Liver (tissue), 9 donors: Measurements from ENCODE around the gene ZSCAN25. TPM values are rescaled to one million over a fixed set of nuclear protein-coding genes. Genes with fewer than 3 reads are reported as not detected.

ENCODE experiments used
- DNase-seq: peaks from one replicate; pipeline ENCODE4 v3.0.0-alpha.2; 2017; ENCODE audit warnings: low spot score
- H3K27ac ChIP-seq, 2 donors: one replicate each; pipeline ENCODE4 v1.7.0; 2013; ENCODE audit warnings: inconsistent platforms in 2 of 2, low read length in 2 of 2, control low read depth in 1 of 2, low read depth in 1 of 2, mild to moderate bottlenecking in 1 of 2
- H3K27me3 ChIP-seq, 4 donors: one replicate each; pipeline versions ENCODE4 v1.6.1 to v1.7.0; 2013; ENCODE audit warnings: low read length in 3 of 4, inconsistent platforms in 1 of 4, mild to moderate bottlenecking in 1 of 4, moderate library complexity in 1 of 4; ENCODE audit not compliant: control insufficient read depth in 4 of 4, insufficient read depth in 4 of 4
- H3K36me3 ChIP-seq, 4 donors: one replicate each; pipeline versions ENCODE4 v1.6.1 to v1.7.0; 2013; ENCODE audit warnings: low read length in 3 of 4, mild to moderate bottlenecking in 3 of 4, low read depth in 1 of 4, moderate library complexity in 1 of 4; ENCODE audit not compliant: control insufficient read depth in 4 of 4, insufficient read depth in 3 of 4
- H3K4me1 ChIP-seq, 4 donors: one replicate each; pipeline versions ENCODE4 v1.6.1 to v1.7.0; 2013; ENCODE audit warnings: low read length in 3 of 4, mild to moderate bottlenecking in 3 of 4, moderate library complexity in 1 of 4; ENCODE audit not compliant: control insufficient read depth in 4 of 4, insufficient read depth in 4 of 4
- H3K4me3 ChIP-seq, 3 donors: one replicate each; pipeline versions ENCODE4 v1.6.1 to v1.7.0; 2013; ENCODE audit warnings: low read length in 3 of 3, control low read depth in 1 of 3, low read depth in 1 of 3, mild to moderate bottlenecking in 1 of 3
- H3K9ac ChIP-seq, 2 donors: one replicate each; pipeline ENCODE4 v1.7.0; 2013; ENCODE audit warnings: low read length in 2 of 2, mild to moderate bottlenecking in 2 of 2, moderate library complexity in 2 of 2, control low read depth in 1 of 2, low read depth in 1 of 2
- H3K9me3 ChIP-seq, 4 donors: one replicate each; pipeline versions ENCODE4 v1.6.1 to v1.7.0; 2013; ENCODE audit warnings: low read length in 3 of 4; ENCODE audit not compliant: control insufficient read depth in 4 of 4
- EGR1 ChIP-seq, 2 donors: IDR thresholded peaks; 2 replicates each; pipeline ENCODE4 v1.6.1; 2016 to 2018; ENCODE audit warnings: antibody characterized with exemption in 2 of 2, low read depth in 2 of 2
- FOXA1 ChIP-seq: IDR thresholded peaks from 2 replicates; pipeline ENCODE4 v1.6.1; 2016; ENCODE audit warnings: antibody characterized with exemption
- FOXA2 ChIP-seq: IDR thresholded peaks from 2 replicates; pipeline ENCODE4 v1.6.1; 2016; ENCODE audit warnings: antibody characterized with exemption
- GABPA ChIP-seq, 2 donors: IDR thresholded peaks in 1 of 2; conservative IDR thresholded peaks in 1 of 2; 2 replicates each; pipeline ENCODE4 v1.6.1; 2016; ENCODE audit warnings: antibody characterized with exemption in 2 of 2, mild to moderate bottlenecking in 1 of 2, moderate library complexity in 1 of 2
- HNF4A ChIP-seq, 2 donors: conservative IDR thresholded peaks; 2 replicates each; pipeline ENCODE4 v1.6.1; 2016; ENCODE audit warnings: antibody characterized with exemption in 2 of 2, mild to moderate bottlenecking in 2 of 2
- HNF4G ChIP-seq: IDR thresholded peaks from 2 replicates; pipeline ENCODE4 v1.6.1; 2016; ENCODE audit warnings: antibody characterized with exemption
- JUND ChIP-seq, 2 donors: IDR thresholded peaks; 2 replicates each; pipeline ENCODE4 v1.6.1; 2016; ENCODE audit warnings: antibody characterized with exemption in 2 of 2
- NR2F2 ChIP-seq: IDR thresholded peaks from 2 replicates; pipeline ENCODE4 v1.6.1; 2016; ENCODE audit warnings: antibody characterized with exemption
- RAD21 ChIP-seq, 2 donors: IDR thresholded peaks; 2 replicates each; pipeline ENCODE4 v1.6.1; 2016; ENCODE audit warnings: antibody characterized with exemption in 2 of 2, mild to moderate bottlenecking in 2 of 2
- RXRA ChIP-seq, 2 donors: IDR thresholded peaks; 2 replicates each; pipeline ENCODE4 v1.6.1; 2017 to 2018; ENCODE audit warnings: antibody characterized with exemption in 2 of 2, mild to moderate bottlenecking in 1 of 2
- SP1 ChIP-seq: IDR thresholded peaks from 2 replicates; pipeline ENCODE4 v1.6.1; 2018; ENCODE audit warnings: antibody characterized with exemption, mild to moderate bottlenecking
- TAF1 ChIP-seq: conservative IDR thresholded peaks from 2 replicates; pipeline ENCODE4 v1.6.1; 2016; ENCODE audit warnings: antibody characterized with exemption, mild to moderate bottlenecking
- YY1 ChIP-seq: IDR thresholded peaks from 2 replicates; pipeline ENCODE4 v1.6.1; 2016; ENCODE audit warnings: antibody characterized with exemption, mild to moderate bottlenecking
- WGBS: extraction: QIAGEN DNeasy Blood & Tissue Kit; methylation state at CpG from one replicate; pipeline ENCODE4 v1.1.7; 2013; 5-methylcytosine and 5-hydroxymethylcytosine counted together
- polyA plus RNA-seq, 2 donors: library from polyadenylated mRNA; stranded (reverse) in 1 of 2; unstranded in 1 of 2; fragments of 200-250 nt in 1 of 2; fragments of >200 nt in 1 of 2; fragmentation: Nextera tagmentation in 1 of 2; extraction: Ambion mirVana in 1 of 2; gene quantifications; one replicate each; pipeline versions ENCODE4 v1.2.1 to v1.2.3, GENCODE V29; 2013 to 2015
- total RNA-seq, 2 donors: library from RNA; depleted of rRNA; stranded (reverse); fragments of >200 nt; gene quantifications; one replicate each; pipeline ENCODE4 v1.2.3, GENCODE V29; 2014
- TF ChIP-seq, protein P1 (sequence below): IDR thresholded peaks from 2 replicates; pipeline ENCODE4 v1.6.1; 2016; ENCODE audit warnings: antibody characterized with exemption
- TF ChIP-seq, protein P2 (sequence below): IDR thresholded peaks from 2 replicates; pipeline ENCODE4 v1.6.1; 2016; ENCODE audit warnings: antibody characterized with exemption
- TF ChIP-seq, protein P3 (sequence below): IDR thresholded peaks from 2 replicates; pipeline ENCODE4 v1.6.1; 2016; ENCODE audit warnings: antibody characterized with exemption, mild to moderate bottlenecking
- TF ChIP-seq, protein P4 (sequence below): IDR thresholded peaks from 2 replicates; pipeline ENCODE4 v1.6.1; 2016; ENCODE audit warnings: antibody characterized with exemption
- donor health status: healthy.
- donor health status: healthy.
- donor health status: healthy.
- donor health status: healthy.
- donor health status: healthy.

Gene ZSCAN25
- total and polyA plus RNA-seq, 4 donors, result 2.3 to 11.0 (median 5.9) TPM

DNA sequence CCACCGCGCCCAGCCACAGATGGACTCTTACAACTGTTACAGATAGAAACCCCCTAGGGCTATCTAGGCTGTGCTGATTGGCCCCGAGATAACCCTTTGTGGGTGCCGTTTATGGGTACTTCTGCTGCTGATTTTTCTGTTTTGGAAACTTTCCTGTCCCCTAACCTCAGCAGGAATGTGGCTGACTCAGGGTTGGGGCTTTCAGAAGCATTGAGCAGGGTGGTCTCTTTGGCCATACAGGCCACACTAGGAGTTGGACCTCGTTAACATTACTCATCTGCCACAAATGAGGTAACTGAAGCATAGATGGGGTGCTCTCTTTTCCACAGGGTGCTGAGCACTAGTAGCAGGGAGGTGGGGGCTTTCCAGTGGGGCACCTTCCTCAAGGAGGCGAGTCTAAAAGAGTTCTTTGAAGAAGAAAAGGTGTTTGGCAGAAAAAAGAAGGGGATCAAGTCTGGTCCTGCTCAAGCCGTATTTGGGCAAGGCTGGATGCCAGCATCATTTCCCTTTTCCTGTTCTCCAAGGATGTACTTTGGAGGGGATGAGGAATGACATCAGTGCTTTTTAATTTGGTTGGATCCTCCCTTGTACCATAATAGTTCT lies 6.4 kb downstream of the ZSCAN25 start (continued):
- TF ChIP-seq, protein P1, sequence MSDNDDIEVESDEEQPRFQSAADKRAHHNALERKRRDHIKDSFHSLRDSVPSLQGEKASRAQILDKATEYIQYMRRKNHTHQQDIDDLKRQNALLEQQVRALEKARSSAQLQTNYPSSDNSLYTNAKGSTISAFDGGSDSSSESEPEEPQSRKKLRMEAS, result no peak
- TF ChIP-seq, protein P2, sequence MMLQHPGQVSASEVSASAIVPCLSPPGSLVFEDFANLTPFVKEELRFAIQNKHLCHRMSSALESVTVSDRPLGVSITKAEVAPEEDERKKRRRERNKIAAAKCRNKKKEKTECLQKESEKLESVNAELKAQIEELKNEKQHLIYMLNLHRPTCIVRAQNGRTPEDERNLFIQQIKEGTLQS, result no peak
- TF ChIP-seq YY1 (no peak), RXRA (IDR thresholded peaks at IDR 0.05) (no peak), RAD21 (IDR thresholded peaks at IDR 0.05) (no peak), EGR1 (IDR thresholded peaks at IDR 0.05; ENCODE audit: low read depth in 2 of 2) (no peak), HNF4G (no peak), GABPA (IDR thresholded peaks at IDR 0.05 in 1 of 2, conservative IDR thresholded peaks at IDR 0.05 in 1 of 2) (no peak), HNF4A (conservative IDR thresholded peaks at IDR 0.05) (no peak), FOXA2 (no peak)

DNA sequence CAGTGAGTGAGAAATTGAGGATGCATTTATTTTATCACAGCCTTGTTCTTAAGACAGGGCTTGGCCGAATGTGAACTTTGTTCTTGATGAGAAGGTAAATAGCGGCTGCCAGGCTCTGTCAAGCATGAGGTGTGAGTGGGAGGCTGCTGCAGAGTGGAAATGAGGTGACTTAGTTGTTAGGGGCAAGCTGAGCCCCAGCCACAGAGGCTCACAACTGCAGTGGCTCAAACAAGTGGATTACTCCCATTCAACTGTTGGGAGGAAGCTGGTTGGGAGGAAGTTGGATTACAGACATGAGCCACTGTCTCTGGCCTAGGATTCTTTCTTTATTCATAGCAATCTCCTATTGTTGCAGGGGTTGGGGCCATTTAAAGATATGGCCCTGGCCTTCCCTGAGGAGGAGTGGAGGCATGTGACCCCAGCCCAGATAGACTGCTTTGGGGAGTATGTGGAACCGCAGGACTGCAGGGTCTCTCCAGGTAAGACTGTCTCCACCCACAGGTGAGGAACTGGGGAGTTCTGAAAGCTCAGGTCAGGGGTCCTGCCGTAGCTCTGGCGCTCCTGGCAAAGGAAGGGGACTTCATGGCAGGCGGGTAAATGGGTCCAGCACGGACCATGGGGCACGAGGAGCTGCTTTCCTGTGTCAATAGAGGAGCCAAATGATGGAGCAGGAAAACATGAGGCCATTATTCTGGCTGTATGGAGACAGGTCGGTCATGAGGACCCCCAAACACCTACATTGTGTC lies 7.1 kb downstream of the ZSCAN25 start:
- Histone ChIP-seq H3K9ac (no peak overlapping the region), H3K27ac (no peak overlapping the region), H3K36me3 (peaks cover 11 to 89% (median 75%) of the 10 kb centered on the region in 4 donors), H3K27me3 (no peaks in the 10 kb centered on the region), H3K4me3 (no peak overlapping the region), H3K9me3 (no peaks in the 10 kb centered on the region), H3K4me1 (no peaks in the 10 kb centered on the region)
- no peak for DNase-seq
- WGBS, result 87% methylated on average over 9 of the region's 9 CpGs
- TF ChIP-seq HNF4A (conservative IDR thresholded peaks at IDR 0.05), result no peak
- no peak for TF ChIP-seq SP1
- TF ChIP-seq, protein P1, result no peak
- no peak for TF ChIP-seq FOXA1
- TF ChIP-seq, protein P2, result no peak
- TF ChIP-seq GABPA (IDR thresholded peaks at IDR 0.05 in 1 of 2, conservative IDR thresholded peaks at IDR 0.05 in 1 of 2), result no peak
- no peak for TF ChIP-seq FOXA2
- TF ChIP-seq, protein P3, sequence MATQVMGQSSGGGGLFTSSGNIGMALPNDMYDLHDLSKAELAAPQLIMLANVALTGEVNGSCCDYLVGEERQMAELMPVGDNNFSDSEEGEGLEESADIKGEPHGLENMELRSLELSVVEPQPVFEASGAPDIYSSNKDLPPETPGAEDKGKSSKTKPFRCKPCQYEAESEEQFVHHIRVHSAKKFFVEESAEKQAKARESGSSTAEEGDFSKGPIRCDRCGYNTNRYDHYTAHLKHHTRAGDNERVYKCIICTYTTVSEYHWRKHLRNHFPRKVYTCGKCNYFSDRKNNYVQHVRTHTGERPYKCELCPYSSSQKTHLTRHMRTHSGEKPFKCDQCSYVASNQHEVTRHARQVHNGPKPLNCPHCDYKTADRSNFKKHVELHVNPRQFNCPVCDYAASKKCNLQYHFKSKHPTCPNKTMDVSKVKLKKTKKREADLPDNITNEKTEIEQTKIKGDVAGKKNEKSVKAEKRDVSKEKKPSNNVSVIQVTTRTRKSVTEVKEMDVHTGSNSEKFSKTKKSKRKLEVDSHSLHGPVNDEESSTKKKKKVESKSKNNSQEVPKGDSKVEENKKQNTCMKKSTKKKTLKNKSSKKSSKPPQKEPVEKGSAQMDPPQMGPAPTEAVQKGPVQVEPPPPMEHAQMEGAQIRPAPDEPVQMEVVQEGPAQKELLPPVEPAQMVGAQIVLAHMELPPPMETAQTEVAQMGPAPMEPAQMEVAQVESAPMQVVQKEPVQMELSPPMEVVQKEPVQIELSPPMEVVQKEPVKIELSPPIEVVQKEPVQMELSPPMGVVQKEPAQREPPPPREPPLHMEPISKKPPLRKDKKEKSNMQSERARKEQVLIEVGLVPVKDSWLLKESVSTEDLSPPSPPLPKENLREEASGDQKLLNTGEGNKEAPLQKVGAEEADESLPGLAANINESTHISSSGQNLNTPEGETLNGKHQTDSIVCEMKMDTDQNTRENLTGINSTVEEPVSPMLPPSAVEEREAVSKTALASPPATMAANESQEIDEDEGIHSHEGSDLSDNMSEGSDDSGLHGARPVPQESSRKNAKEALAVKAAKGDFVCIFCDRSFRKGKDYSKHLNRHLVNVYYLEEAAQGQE, result no peak

DNA sequence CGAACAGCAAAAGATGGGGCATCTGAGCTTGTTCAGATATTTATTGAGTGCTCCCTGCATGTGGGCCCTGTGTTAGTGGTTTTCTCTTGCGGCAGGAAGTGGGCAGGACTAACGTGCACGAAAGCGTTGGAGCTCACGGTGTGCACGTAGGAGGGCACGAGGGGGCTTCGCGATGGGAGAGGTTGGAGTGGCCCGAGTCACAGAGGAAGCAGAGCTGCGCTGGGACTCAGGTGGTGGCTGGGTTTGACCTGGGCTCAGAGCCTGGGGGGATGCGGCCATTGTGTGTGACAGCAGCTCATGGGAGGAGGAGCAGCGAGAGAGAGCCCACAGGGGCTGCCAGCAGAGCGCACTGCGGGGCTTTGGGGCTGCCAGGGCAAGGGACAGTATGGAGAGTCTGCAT lies 7.7 kb downstream of the ZSCAN25 start:
- H3K4me3 ChIP-seq, result no peak overlapping the region
- no peak overlapping the region for H3K9ac ChIP-seq
- no peaks in the 10 kb centered on the region for H3K9me3 ChIP-seq
- H3K36me3 ChIP-seq, result peaks cover 12 to 91% (median 76%) of the 10 kb centered on the region in 4 donors
- TF ChIP-seq, protein P1, result no peak
- TF ChIP-seq FOXA2, result no peak
- TF ChIP-seq HNF4G, result no peak
- no peak for TF ChIP-seq EGR1 (IDR thresholded peaks at IDR 0.05; ENCODE audit: low read depth in 2 of 2)
- no peak for TF ChIP-seq HNF4A (conservative IDR thresholded peaks at IDR 0.05)
- TF ChIP-seq SP1, result no peak
- no peak for TF ChIP-seq RXRA (IDR thresholded peaks at IDR 0.05)
- TF ChIP-seq YY1, result no peak
- no peak for TF ChIP-seq TAF1
- TF ChIP-seq FOXA1, result no peak
- TF ChIP-seq JUND (IDR thresholded peaks at IDR 0.05), result no peak
- TF ChIP-seq, protein P4, sequence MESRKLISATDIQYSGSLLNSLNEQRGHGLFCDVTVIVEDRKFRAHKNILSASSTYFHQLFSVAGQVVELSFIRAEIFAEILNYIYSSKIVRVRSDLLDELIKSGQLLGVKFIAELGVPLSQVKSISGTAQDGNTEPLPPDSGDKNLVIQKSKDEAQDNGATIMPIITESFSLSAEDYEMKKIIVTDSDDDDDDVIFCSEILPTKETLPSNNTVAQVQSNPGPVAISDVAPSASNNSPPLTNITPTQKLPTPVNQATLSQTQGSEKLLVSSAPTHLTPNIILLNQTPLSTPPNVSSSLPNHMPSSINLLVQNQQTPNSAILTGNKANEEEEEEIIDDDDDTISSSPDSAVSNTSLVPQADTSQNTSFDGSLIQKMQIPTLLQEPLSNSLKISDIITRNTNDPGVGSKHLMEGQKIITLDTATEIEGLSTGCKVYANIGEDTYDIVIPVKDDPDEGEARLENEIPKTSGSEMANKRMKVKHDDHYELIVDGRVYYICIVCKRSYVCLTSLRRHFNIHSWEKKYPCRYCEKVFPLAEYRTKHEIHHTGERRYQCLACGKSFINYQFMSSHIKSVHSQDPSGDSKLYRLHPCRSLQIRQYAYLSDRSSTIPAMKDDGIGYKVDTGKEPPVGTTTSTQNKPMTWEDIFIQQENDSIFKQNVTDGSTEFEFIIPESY, result no peak
- no peak for TF ChIP-seq NR2F2
- TF ChIP-seq, protein P2, result no peak
- TF ChIP-seq RAD21 (IDR thresholded peaks at IDR 0.05), result no peak
- TF ChIP-seq GABPA (IDR thresholded peaks at IDR 0.05 in 1 of 2, conservative IDR thresholded peaks at IDR 0.05 in 1 of 2), result no peak
- no peaks in the 10 kb centered on the region for H3K4me1 ChIP-seq
- no peak for DNase-seq
- no peaks in the 10 kb centered on the region for H3K27me3 ChIP-seq
- H3K27ac ChIP-seq, result no peak overlapping the region
- WGBS, result 86% methylated on average over 16 of the region's 16 CpGs
